Neuron (in vitro differentiated cells): Measurements from ENCODE around the gene MAST3.
"Not testable (repeated sequence)": the region's sequence is repeated elsewhere in the genome, so short reads cannot be mapped to it uniquely, and the experiment has no call there.

Experiments used
- H2AFZ ChIP-seq: one replicate; pipeline ENCODE4 v1.6.1; 2013; ENCODE audit warnings: low read depth, mild to moderate bottlenecking, inconsistent platforms, low read length, moderate library complexity
- H3K27me3 ChIP-seq: one replicate; pipeline ENCODE4 v1.6.1; 2013; ENCODE audit warnings: low read length; ENCODE audit not compliant: insufficient read depth
- H3K36me3 ChIP-seq: one replicate; pipeline ENCODE4 v1.6.1; 2013; ENCODE audit warnings: low read length; ENCODE audit not compliant: insufficient read depth
- H3K4me1 ChIP-seq: one replicate; pipeline ENCODE4 v1.6.1; 2013; ENCODE audit warnings: low read length; ENCODE audit not compliant: insufficient read depth
- H3K4me3 ChIP-seq: 2 replicates; pipeline ENCODE4 v1.5.1; 2013; ENCODE audit warnings: mild to moderate bottlenecking, low read length, moderate library complexity
- H3K9me3 ChIP-seq: one replicate; pipeline ENCODE4 v1.6.1; 2013; ENCODE audit warnings: low read length

The MAST3 gene

GRCh38 chr19:18156268-18156667 is 58.7 kb downstream of the MAST3 start:
- Histone ChIP-seq H3K4me1 (peaks cover 27% of the 10 kb centered on the region), H3K27me3 (no peaks in the 10 kb centered on the region), H3K36me3 (peaks cover 11% of the 10 kb centered on the region), H2AFZ (no peak overlapping the region), H3K9me3 (no peaks in the 10 kb centered on the region), H3K4me3 (no peak overlapping the region)

GRCh38 chr19:18156841-18157464 is 59.4 kb downstream of the MAST3 start:
- Histone ChIP-seq H3K36me3 (peaks cover 13% of the 10 kb centered on the region), H2AFZ (no peak overlapping the region), H3K9me3 (no peaks in the 10 kb centered on the region), H3K27me3 (no peaks in the 10 kb centered on the region), H3K4me1 (peaks cover 32% of the 10 kb centered on the region), H3K4me3 (no peak overlapping the region)

- Histone ChIP-seq H3K27me3 (no peaks in the 10 kb centered on the region), H3K4me3 (no peak overlapping the region), H3K9me3 (no peaks in the 10 kb centered on the region)
Observed at GRCh38 chr19:18157465-18158063, 60.0 kb downstream of the MAST3 start.

GRCh38 chr19:18158467-18158866 is 60.9 kb downstream of the MAST3 start:
- H3K4me3 ChIP-seq, result no peak overlapping the region
- peaks cover 21% of the 10 kb centered on the region for H3K36me3 ChIP-seq
- H2AFZ ChIP-seq, result no peak overlapping the region
- peaks cover 32% of the 10 kb centered on the region for H3K4me1 ChIP-seq
- H3K9me3 ChIP-seq, result no peaks in the 10 kb centered on the region
- H3K27me3 ChIP-seq, result no peaks in the 10 kb centered on the region

More at GRCh38 chr19:18157465-18158063, 60.0 kb downstream of the MAST3 start:
- Histone ChIP-seq H3K36me3 (peaks cover 13% of the 10 kb centered on the region), H2AFZ (no peak overlapping the region), H3K4me1 (peaks cover 32% of the 10 kb centered on the region)

- H3K4me1 ChIP-seq, result peaks cover 27% of the 10 kb centered on the region
- H3K36me3 ChIP-seq, result peaks cover 24% of the 10 kb centered on the region
- H3K4me3 ChIP-seq, H3K27me3 ChIP-seq, H2AFZ ChIP-seq, H3K9me3 ChIP-seq: not testable (repeated sequence)
Observed at GRCh38 chr19:18159059-18159616, 61.6 kb downstream of the MAST3 start.

GRCh38 chr19:18159810-18160209 is 62.2 kb downstream of the MAST3 start:
- H2AFZ ChIP-seq, result no peak overlapping the region
- H3K9me3 ChIP-seq, result no peaks in the 10 kb centered on the region
- no peaks in the 10 kb centered on the region for H3K27me3 ChIP-seq
- H3K4me1 ChIP-seq, result peaks cover 23% of the 10 kb centered on the region
- no peak overlapping the region for H3K4me3 ChIP-seq
- H3K36me3 ChIP-seq, result peaks cover 25% of the 10 kb centered on the region

GRCh38 chr19:18160493-18160970 is 63.0 kb downstream of the MAST3 start:
- H3K9me3 ChIP-seq, result no peaks in the 10 kb centered on the region
- H3K36me3 ChIP-seq, result peaks cover 26% of the 10 kb centered on the region
- peaks cover 23% of the 10 kb centered on the region for H3K4me1 ChIP-seq
- no peaks in the 10 kb centered on the region for H3K27me3 ChIP-seq
- H2AFZ ChIP-seq, result no peak overlapping the region
- no peak overlapping the region for H3K4me3 ChIP-seq

GRCh38 chr19:18160971-18161635 is 63.5 kb downstream of the MAST3 start:
- Histone ChIP-seq H3K9me3 (no peaks in the 10 kb centered on the region), H3K4me1 (peaks cover 23% of the 10 kb centered on the region), H2AFZ (no peak overlapping the region), H3K4me3 (no peak overlapping the region), H3K36me3 (peaks cover 29% of the 10 kb centered on the region), H3K27me3 (no peaks in the 10 kb centered on the region)

GRCh38 chr19:18161636-18162002 is 64.0 kb downstream of the MAST3 start:
- Histone ChIP-seq H3K36me3 (peaks cover 31% of the 10 kb centered on the region), H3K27me3 (no peaks in the 10 kb centered on the region), H3K9me3 (no peaks in the 10 kb centered on the region), H3K4me3 (no peak overlapping the region), H3K4me1 (peaks cover 23% of the 10 kb centered on the region), H2AFZ (no peak overlapping the region)

- Histone ChIP-seq H3K36me3 (peaks cover 52% of the 10 kb centered on the region), H2AFZ (no peak overlapping the region)
Observed at GRCh38 chr19:18164072-18164471, 66.5 kb downstream of the MAST3 start.

GRCh38 chr19:18165794-18166544 is 68.4 kb downstream of the MAST3 start:
- no peaks in the 10 kb centered on the region for H3K27me3 ChIP-seq
- no peak overlapping the region for H3K4me3 ChIP-seq
- H3K36me3 ChIP-seq, result peaks cover 56% of the 10 kb centered on the region
- H3K9me3 ChIP-seq, result no peaks in the 10 kb centered on the region
- no peak overlapping the region for H2AFZ ChIP-seq
- peaks cover 5% of the 10 kb centered on the region for H3K4me1 ChIP-seq

More at GRCh38 chr19:18164072-18164471, 66.5 kb downstream of the MAST3 start:
- Histone ChIP-seq H3K4me3 (no peak overlapping the region), H3K4me1 (peaks cover 8% of the 10 kb centered on the region), H3K27me3 (no peaks in the 10 kb centered on the region), H3K9me3 (no peaks in the 10 kb centered on the region)

- Histone ChIP-seq H3K27me3 (no peaks in the 10 kb centered on the region), H3K36me3 (peaks cover 54% of the 10 kb centered on the region), H3K4me3 (no peak overlapping the region), H3K9me3 (no peaks in the 10 kb centered on the region), H3K4me1 (no peaks in the 10 kb centered on the region), H2AFZ (no peak overlapping the region)
Observed at GRCh38 chr19:18167011-18167410, 69.4 kb downstream of the MAST3 start.
